HG03565 (cell line): ENCODE results near the gene SMTNL2.
"Not testable (repeated sequence)": the region's sequence is repeated elsewhere in the genome, so short reads cannot be mapped to it uniquely, and the experiment has no call there.

Source experiments
- ATAC-seq: cut with Tn5 transposase; IDR thresholded peaks from one replicate; pipeline ENCODE4 v1.9.1; 2021; ENCODE audit warnings: mild to moderate bottlenecking, moderate library complexity; ENCODE audit not compliant: unreplicated experiment

SMTNL2 gene

GRCh38 chr17:4599505-4600281 is 15.4 kb downstream of the SMTNL2 start:
- no peak for ATAC-seq

- ATAC-seq: no peak
Measured at GRCh38 chr17:4600563-4600962, 16.2 kb downstream of the SMTNL2 start.

GRCh38 chr17:4601326-4601725 is 17.0 kb downstream of the SMTNL2 start:
- no peak for ATAC-seq

GRCh38 chr17:4602041-4602440 is 17.7 kb downstream of the SMTNL2 start:
- no peak for ATAC-seq

GRCh38 chr17:4604111-4604644 is 19.8 kb downstream of the SMTNL2 start:
- no peak for ATAC-seq

- ATAC-seq: not testable (repeated sequence)
Measured at GRCh38 chr17:4604736-4605135, 20.4 kb downstream of the SMTNL2 start.

GRCh38 chr17:4605826-4606225 is 21.5 kb downstream of the SMTNL2 start:
- no peak for ATAC-seq

- ATAC-seq: no peak
Measured at GRCh38 chr17:4607261-4607741, 23.0 kb downstream of the SMTNL2 start.

- no peak for ATAC-seq
Measured at GRCh38 chr17:4607773-4608187, 23.5 kb downstream of the SMTNL2 start.

GRCh38 chr17:4609761-4610160 is 25.4 kb downstream of the SMTNL2 start:
- no peak for ATAC-seq

- ATAC-seq: no peak
Measured at GRCh38 chr17:4610162-4610561, 25.8 kb downstream of the SMTNL2 start.

GRCh38 chr17:4610656-4611055 is 26.3 kb downstream of the SMTNL2 start:
- ATAC-seq: no peak

GRCh38 chr17:4616476-4616875 is 32.1 kb downstream of the SMTNL2 start:
- ATAC-seq: no peak

- no peak for ATAC-seq
Measured at GRCh38 chr17:4617090-4617489, 32.8 kb downstream of the SMTNL2 start.

- ATAC-seq: no peak
Measured at GRCh38 chr17:4617590-4618351, 33.4 kb downstream of the SMTNL2 start.

GRCh38 chr17:4620531-4621101 is 36.3 kb downstream of the SMTNL2 start:
- no peak for ATAC-seq

- no peak for ATAC-seq
Measured at GRCh38 chr17:4622375-4622774, 38.0 kb downstream of the SMTNL2 start.

- ATAC-seq: no peak
Measured at GRCh38 chr17:4623249-4623648, 38.9 kb downstream of the SMTNL2 start.

- not testable (repeated sequence) for ATAC-seq
Measured at GRCh38 chr17:4624451-4624911, 40.2 kb downstream of the SMTNL2 start.

- no peak for ATAC-seq
Measured at GRCh38 chr17:4625181-4625617, 40.9 kb downstream of the SMTNL2 start.

- no peak for ATAC-seq
Measured at GRCh38 chr17:4626734-4627256, 42.5 kb downstream of the SMTNL2 start.
